HepG2 (cell line): Measurements from ENCODE around the gene SMYD2. TPM values are rescaled to one million over a fixed set of nuclear protein-coding genes. Genes with fewer than 3 reads are reported as not detected.
A peak's percentile ranks its signal among the peaks of the same experiment; 100 is the strongest.

Experiments used
- ATAC-seq: fragments of 200-7000 bp; cut with Tn5 transposase; 3 replicates; pipeline ENCODE4 v1.9.1; 2020; ENCODE audit warnings: mild to moderate bottlenecking, moderate library complexity
- BruUV-seq: library from RNA; stranded (reverse); fragments of 400-500 nt; replicated peaks from 2 replicates; lab custom pipeline; 2021; lab: Mats Ljungman, UMichigan
- CTCF ChIA-PET: fragments of 300-600 bp; formaldehyde crosslinking; extraction: SDS; loops from one replicate; lab custom pipeline; 2021; ENCODE audit warnings: low total read pairs, inconsistent platforms, low intra/inter-chr PET ratio; lab: Yijun Ruan, JAX
- POLR2A ChIA-PET: fragments of 350-600 bp; sonication (Branson Sonifier 250); formaldehyde crosslinking; loops from one replicate; lab custom pipeline; 2020; ENCODE audit warnings: antibody characterized with exemption, inconsistent platforms; lab: Yijun Ruan, JAX
- DNase-seq: peaks from one replicate; pipeline ENCODE4 v3.0.0-alpha.2; 2015; ENCODE audit warnings: low spot score
- FAIRE-seq: peaks from 3 replicates; lab custom pipeline; 2011; peaks lifted over from hg19 to GRCh38; lab: Jason Lieb, UNC
- H2AFZ ChIP-seq: one replicate; pipeline ENCODE4 v1.6.1; 2011; ENCODE audit warnings: low read length, inconsistent platforms
- H3K27ac ChIP-seq: fragments of 300-600 bp; 3 replicates; pipeline ENCODE4 v1.8.0; 2011; ENCODE audit warnings: mixed run types, mild to moderate bottlenecking, mixed read lengths, low read length, inconsistent platforms; ENCODE audit not compliant: insufficient read depth; ENCODE audit errors: extremely low read length
- H3K27me3 ChIP-seq, 2 experiments: fragments of 200-600 bp in 1 of 2; 2 replicates in 1 of 2; 3 replicates in 1 of 2; pipeline versions ENCODE4 v1.6.0 to v1.8.0; 2011; ENCODE audit warnings: low read length in 2 of 2, mild to moderate bottlenecking in 2 of 2, moderate library complexity in 2 of 2, inconsistent platforms in 1 of 2; ENCODE audit not compliant: insufficient read depth in 2 of 2, control insufficient read depth in 1 of 2
- H3K36me3 ChIP-seq, 2 experiments: fragments of 200-600 bp in 1 of 2; replicated peaks in 1 of 2; 2 replicates in 1 of 2; 3 replicates in 1 of 2; pipeline versions ENCODE4 v1.5.1 to v1.8.0; 2011; ENCODE audit warnings: low read length in 2 of 2, inconsistent platforms in 1 of 2; ENCODE audit not compliant: insufficient read depth in 2 of 2, control insufficient read depth in 1 of 2
- H3K4me1 ChIP-seq: 2 replicates; pipeline ENCODE4 v1.5.1; 2012; ENCODE audit warnings: low read length, inconsistent platforms; ENCODE audit not compliant: insufficient read depth
- H3K4me2 ChIP-seq: 2 replicates; pipeline ENCODE4 v1.6.0; 2011; ENCODE audit warnings: low read depth, low read length, inconsistent platforms
- H3K4me3 ChIP-seq, 3 experiments: fragments of 200-600 bp in 1 of 3; sonication (generic), shearing (Covaris generic) in 1 of 3; replicated peaks in 1 of 3; 2 replicates each; pipeline ENCODE4 v1.5.1; 2011 to 2016; ENCODE audit warnings: low read length in 3 of 3, inconsistent platforms in 2 of 3, low read depth in 2 of 3, mild to moderate bottlenecking in 2 of 3, control low read depth in 1 of 3, mixed read lengths in 1 of 3; ENCODE audit not compliant: insufficient read depth in 1 of 3
- H3K79me2 ChIP-seq: one replicate; pipeline ENCODE4 v1.6.1; 2011; ENCODE audit warnings: low read length, inconsistent platforms; ENCODE audit not compliant: insufficient read depth
- H3K9ac ChIP-seq: 2 replicates; pipeline ENCODE4 v1.6.0; 2011; ENCODE audit warnings: mild to moderate bottlenecking, low read depth, low read length, inconsistent platforms; ENCODE audit not compliant: insufficient read depth
- H3K9me3 ChIP-seq: 2 replicates; pipeline ENCODE4 v1.5.1; 2012; ENCODE audit warnings: mild to moderate bottlenecking, low read length
- H4K20me1 ChIP-seq: 2 replicates; pipeline ENCODE4 v1.6.0; 2011; ENCODE audit warnings: inconsistent platforms, mild to moderate bottlenecking, low read length, moderate library complexity; ENCODE audit not compliant: insufficient read depth
- FOSL2 ChIP-seq: sonication (generic); formaldehyde crosslinking; IDR thresholded peaks from 2 replicates; pipeline ENCODE4 v1.4.0; 2020; ENCODE audit warnings: missing genetic modification reagents
- NFE2 ChIP-seq: sonication (generic); formaldehyde crosslinking; IDR thresholded peaks from 2 replicates; pipeline ENCODE4 v1.4.0; 2020; ENCODE audit warnings: missing genetic modification reagents
- NFE2L2 ChIP-seq: fragments of 150-350 bp; IDR thresholded peaks from 2 replicates; pipeline ENCODE4 v1.6.1; 2014; ENCODE audit warnings: low read length
- NKX3-1 ChIP-seq: sonication (generic); formaldehyde crosslinking; IDR thresholded peaks from 2 replicates; pipeline ENCODE4 v1.5.0; 2020; ENCODE audit warnings: missing genetic modification reagents
- ZBTB7B ChIP-seq: sonication (generic); formaldehyde crosslinking; IDR thresholded peaks from 2 replicates; pipeline ENCODE4 v1.4.0; 2020; ENCODE audit warnings: missing genetic modification reagents
- ZNF235 ChIP-seq: sonication (generic); formaldehyde crosslinking; IDR thresholded peaks from 2 replicates; pipeline ENCODE4 v1.8.1; 2023; ENCODE audit warnings: mild to moderate bottlenecking, missing genetic modification reagents, borderline replicate concordance
- ZNF432 ChIP-seq: sonication (generic); formaldehyde crosslinking; IDR thresholded peaks from 2 replicates; pipeline ENCODE4 v1.5.0; 2020; ENCODE audit warnings: missing genetic modification reagents, mild to moderate bottlenecking, borderline replicate concordance
- WGBS: methylation state at CpG from one replicate; pipeline ENCODE4 v1.1.6; 2017; ENCODE audit warnings: low lambda C conversion rate; 5-methylcytosine and 5-hydroxymethylcytosine counted together
- in situ Hi-C: cut with HindIII; loops from 2 replicates; pipeline ENCODE4 v1.10.0; 2017; ENCODE audit warnings: low pct_unique_long_range_greater_than_20kb; ENCODE audit not compliant: extremely low pct_ligation_motif_present
- intact Hi-C: fragments of 100-400 bp; cut with micrococcal nuclease; formaldehyde crosslinking; loops from one replicate; pipeline ENCODE4 v1.10.0; 2022; ENCODE audit not compliant: unreplicated experiment
- polyA plus RNA-seq, 8 experiments: library from polyadenylated mRNA; depleted of rRNA in 3 of 8; stranded (reverse) in 7 of 8; unstranded in 1 of 8; fragments of >200 nt; fragmentation: Illumina TruSeq in 4 of 8; extraction: Trizol in 4 of 8; gene quantifications; 2 replicates each; pipeline versions ENCODE4 v1.2.1 to v1.2.3, GENCODE V29; 2011 to 2016; ENCODE audit warnings: low read depth in 4 of 8, missing spikeins in 1 of 8, mixed read lengths in 1 of 8; ENCODE audit not compliant: insufficient read depth in 1 of 8
- total RNA-seq, 5 experiments: library from RNA; depleted of rRNA; stranded (reverse); fragments of >200 nt; fragmentation: Illumina TruSeq; extraction: Trizol; gene quantifications; 2 replicates each; pipeline ENCODE4 v1.2.3, GENCODE V29; 2016; ENCODE audit warnings: low read depth in 1 of 5

The SMYD2 gene
- total and polyA plus RNA-seq, 2 of the 13 experiments (the other 11 are each of a cell fraction or from before 2014, with no cell fraction given): 72.7 to 139 TPM

DNA sequence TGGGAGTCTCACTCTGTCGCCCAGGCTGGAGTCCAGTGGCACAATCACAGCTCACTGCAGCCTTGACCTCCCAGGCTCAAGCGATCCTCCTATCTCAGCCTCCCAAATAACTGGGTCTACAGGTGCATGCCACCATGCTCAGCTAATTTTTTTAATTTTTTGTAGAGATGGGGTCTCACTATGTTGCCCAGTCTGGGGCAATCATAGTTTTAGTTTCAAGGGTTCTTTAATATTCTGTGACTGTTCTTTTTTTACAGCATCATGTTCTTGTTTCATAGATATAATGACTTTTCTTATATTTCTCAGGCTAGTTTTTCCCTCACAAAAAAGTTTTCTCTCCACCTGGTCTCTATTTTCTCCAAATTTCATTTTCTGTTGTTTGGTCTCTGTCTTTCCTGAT is 25.4 kb upstream of the SMYD2 start:
- no peaks in the 10 kb centered on the region for H3K9me3 ChIP-seq
- ATAC-seq: no peak
- TF ChIP-seq ZNF432 (CRISPR knock-in tag): no peak
- TF ChIP-seq ZBTB7B: no peak
- no peak for TF ChIP-seq ZNF235 (CRISPR knock-in tag)
- TF ChIP-seq, all 625 proteins: peak for 0
- no TSS peak for BruUV-seq
- DNase-seq: no peak
- Histone ChIP-seq H3K4me1 (0 out of 2 replicates have a peak, but pooled peaks cover 10% of the 10 kb centered on the region), H3K9ac (no peak overlapping the region), H3K4me3 (no peak overlapping the region), H2AFZ (no peak overlapping the region), H3K79me2 (no peaks in the 10 kb centered on the region), H4K20me1 (no peaks in the 10 kb centered on the region), H3K36me3 (no peaks in the 10 kb centered on the region), H3K27ac (no peak overlapping the region), H3K27me3 (no peaks in the 10 kb centered on the region), H3K4me2 (no peak overlapping the region)
- WGBS: 62% methylated on average over 2 of the region's 2 CpGs
- ChIA-PET CTCF (no interaction called here), POLR2A (no interaction called here)
- no peak for FAIRE-seq
- intact Hi-C loops (no loop called here), in situ Hi-C loops (no loop called here)

DNA sequence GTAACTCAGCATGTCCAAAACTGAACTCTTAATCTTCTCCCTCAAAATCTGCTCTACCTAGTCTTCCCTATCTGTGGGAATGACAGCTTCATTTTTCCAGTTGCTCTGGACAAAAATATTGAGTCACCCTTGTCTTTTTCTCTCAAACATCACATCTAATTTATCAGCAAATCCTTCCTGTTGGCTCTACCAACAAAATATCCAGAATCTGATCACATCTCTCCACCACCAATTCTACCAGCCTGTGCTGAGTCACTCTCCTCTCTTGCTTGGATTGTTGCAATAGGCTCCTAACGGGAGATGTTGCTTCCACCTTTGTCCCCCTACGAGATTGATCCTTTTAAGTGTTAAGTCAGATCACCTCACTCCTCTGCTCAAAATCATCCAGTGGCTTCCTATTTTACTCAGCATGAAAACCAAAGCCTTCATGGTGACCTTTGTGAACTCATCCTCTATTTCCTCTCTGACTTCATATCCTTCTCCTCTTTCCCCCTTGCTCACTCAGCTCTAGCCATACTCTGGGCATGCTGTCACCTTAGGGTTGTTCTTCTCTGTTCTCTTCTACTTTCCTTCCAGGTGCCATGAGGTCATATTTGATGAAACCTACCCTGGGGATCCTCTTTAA is 21.5 kb upstream of the SMYD2 start:
- Histone ChIP-seq H4K20me1 (no peaks in the 10 kb centered on the region), H3K4me2 (no peak overlapping the region), H3K36me3 (no peaks in the 10 kb centered on the region), H3K4me3 (no peak overlapping the region), H2AFZ (no peak overlapping the region), H3K27me3 (peaks cover 0 to 14% of the 10 kb centered on the region in 2 experiments; a peak in 2 of 5 replicates), H3K79me2 (no peaks in the 10 kb centered on the region), H3K9ac (no peak overlapping the region), H3K27ac (no peak overlapping the region), H3K9me3 (no peaks in the 10 kb centered on the region), H3K4me1 (peaks cover 18% of the 10 kb centered on the region; the same call in 1 of the 2 replicates)
- TF ChIP-seq NKX3-1 (CRISPR knock-in tag) (no peak), FOSL2 (CRISPR knock-in tag) (peak; percentile 31; the same call in 1 of the 2 replicates), NFE2L2 (peak; percentile 75), NFE2 (peak; percentile 82; the same call in 1 of the 2 replicates)
- WGBS: 0% methylated on average over 2 of the region's 2 CpGs
- FAIRE-seq (no peak), ATAC-seq (peak; percentile 23; the same call in 1 of the 3 replicates), DNase-seq (no peak)
- BruUV-seq: no TSS peak
- ChIA-PET POLR2A (no interaction called here), CTCF (no interaction called here)
- in situ Hi-C loops (no loop called here), intact Hi-C loops (no loop called here)
